IMR-90 (cell line): ENCODE measurements around the gene TTLL11. TPM values are rescaled to one million over a fixed set of nuclear protein-coding genes. Genes with fewer than 3 reads are reported as not detected.

Experiments
- ATAC-seq: fragments of 200-7000 bp; cut with Tn5 transposase; 2 replicates; pipeline ENCODE4 v1.9.1; 2020; ENCODE audit warnings: low read depth, mild to moderate bottlenecking, moderate library complexity
- BruUV-seq: library from RNA; stranded (reverse); fragments of 400-500 nt; replicated peaks from 2 replicates; lab custom pipeline; 2021; lab: Mats Ljungman, UMichigan
- CTCF ChIA-PET: fragments of 300-600 bp; formaldehyde crosslinking; extraction: SDS; loops from one replicate; lab custom pipeline; 2021; ENCODE audit warnings: antibody characterized with exemption; lab: Yijun Ruan, JAX
- POLR2A ChIA-PET: fragments of 300-600 bp; sonication (Branson Sonifier 250); formaldehyde crosslinking; loops from one replicate; lab custom pipeline; 2022; ENCODE audit warnings: antibody characterized with exemption; ENCODE audit not compliant: unreplicated experiment; lab: Charles Lee
- DNase-seq: peaks from one replicate; pipeline ENCODE4 v3.0.0; 2013
- H2AFZ ChIP-seq: replicated peaks from 2 replicates; pipeline ENCODE3; 2013; ENCODE audit warnings: low read length, mild to moderate bottlenecking; ENCODE audit not compliant: poor library complexity
- H2AK5ac ChIP-seq: 2 replicates; pipeline ENCODE4 v1.6.1; 2013; ENCODE audit warnings: low read depth, low read length, inconsistent platforms
- H2AK9ac ChIP-seq: replicated peaks from 2 replicates; pipeline ENCODE3; 2013; ENCODE audit warnings: mild to moderate bottlenecking, low read depth, low read length, moderate library complexity; ENCODE audit not compliant: poor library complexity
- H2BK120ac ChIP-seq: 2 replicates; pipeline ENCODE4 v1.6.1; 2013; ENCODE audit warnings: low read depth, low read length, inconsistent platforms
- H2BK15ac ChIP-seq: 3 replicates; pipeline ENCODE4 v1.6.1; 2013; ENCODE audit warnings: low read depth, low read length, inconsistent platforms
- H2BK20ac ChIP-seq: 2 replicates; pipeline ENCODE4 v1.6.1; 2013; ENCODE audit warnings: low read depth, mild to moderate bottlenecking, inconsistent platforms, low read length, moderate library complexity
- H2BK5ac ChIP-seq: 2 replicates; pipeline ENCODE4 v1.6.1; 2013; ENCODE audit warnings: mild to moderate bottlenecking, low read depth, low read length, inconsistent platforms; ENCODE audit not compliant: poor library complexity, severe bottlenecking
- H3K14ac ChIP-seq: replicated peaks from 2 replicates; pipeline ENCODE4 v1.6.1; 2013; ENCODE audit warnings: low read depth, low read length, inconsistent platforms
- H3K18ac ChIP-seq: 2 replicates; pipeline ENCODE4 v1.6.1; 2013; ENCODE audit warnings: low read depth, low read length, control low read depth
- H3K23ac ChIP-seq: 2 replicates; pipeline ENCODE4 v1.6.1; 2013; ENCODE audit warnings: low read depth, low read length, inconsistent platforms
- H3K27ac ChIP-seq: 2 replicates; pipeline ENCODE4 v1.5.1; 2013; ENCODE audit warnings: mild to moderate bottlenecking, control low read depth, low read length; ENCODE audit not compliant: insufficient read depth
- H3K27me3 ChIP-seq: 2 replicates; pipeline ENCODE4 v1.6.1; 2013; ENCODE audit warnings: low read length; ENCODE audit not compliant: control insufficient read depth, insufficient read depth
- H3K36me3 ChIP-seq: 2 replicates; pipeline ENCODE4 v1.6.1; 2013; ENCODE audit warnings: low read length, mixed read lengths; ENCODE audit not compliant: control insufficient read depth, insufficient read depth
- H3K4ac ChIP-seq: 2 replicates; pipeline ENCODE4 v1.6.1; 2013; ENCODE audit warnings: low read depth, low read length, inconsistent platforms
- H3K4me1 ChIP-seq: 2 replicates; pipeline ENCODE4 v1.6.1; 2013; ENCODE audit warnings: low read length, mixed read lengths; ENCODE audit not compliant: control insufficient read depth, insufficient read depth
- H3K4me2 ChIP-seq: 2 replicates; pipeline ENCODE4 v1.6.1; 2013; ENCODE audit warnings: low read depth, mild to moderate bottlenecking, control low read depth, low read length, moderate library complexity
- H3K4me3 ChIP-seq: 2 replicates; pipeline ENCODE4 v1.5.1; 2013; ENCODE audit warnings: low read depth, mild to moderate bottlenecking, control low read depth, low read length, moderate library complexity; ENCODE audit not compliant: insufficient read depth
- H3K56ac ChIP-seq: 2 replicates; pipeline ENCODE4 v1.6.1; 2013; ENCODE audit warnings: low read length, inconsistent platforms; ENCODE audit not compliant: insufficient read depth; ENCODE audit errors: extremely low read depth
- H3K79me1 ChIP-seq, 2 experiments: 2 replicates each; pipeline ENCODE4 v1.6.1; 2013; ENCODE audit warnings: low read length in 2 of 2, inconsistent platforms in 1 of 2, low read depth in 1 of 2
- H3K9ac ChIP-seq: 2 replicates; pipeline ENCODE4 v1.6.1; 2013; ENCODE audit warnings: low read depth, low read length, control low read depth
- H3K9me1 ChIP-seq: 2 replicates; pipeline ENCODE4 v1.6.1; 2013; ENCODE audit warnings: low read length, inconsistent platforms; ENCODE audit not compliant: insufficient read depth
- H3K9me3 ChIP-seq: 2 replicates; pipeline ENCODE4 v1.6.1; 2013; ENCODE audit warnings: low read length; ENCODE audit not compliant: control insufficient read depth, insufficient read depth
- H4K20me1 ChIP-seq: 2 replicates; pipeline ENCODE4 v1.6.1; 2013; ENCODE audit warnings: low read length, inconsistent platforms; ENCODE audit not compliant: insufficient read depth
- H4K5ac ChIP-seq: 2 replicates; pipeline ENCODE4 v1.6.1; 2013; ENCODE audit warnings: mild to moderate bottlenecking, low read depth, low read length, control low read depth
- H4K8ac ChIP-seq, 2 experiments: 2 replicates each; pipeline ENCODE4 v1.6.1; 2013; ENCODE audit warnings: low read depth in 2 of 2, low read length in 2 of 2, control low read depth in 1 of 2, inconsistent platforms in 1 of 2
- H4K91ac ChIP-seq: 2 replicates; pipeline ENCODE4 v1.6.1; 2013; ENCODE audit warnings: low read depth, low read length, inconsistent platforms; ENCODE audit not compliant: insufficient read depth
- BHLHE40 ChIP-seq: fragments of 150-350 bp; IDR thresholded peaks from 2 replicates; pipeline ENCODE4 v1.6.1; 2016; ENCODE audit warnings: mild to moderate bottlenecking, low read depth, low read length
- CEBPB ChIP-seq: IDR thresholded peaks from 2 replicates; pipeline ENCODE4 v1.6.1; 2012; ENCODE audit warnings: low read depth, low read length, improper control_type of control experiment
- CHD1 ChIP-seq: IDR thresholded peaks from 2 replicates; pipeline ENCODE4 v1.6.1; 2012; ENCODE audit warnings: low read depth, low read length, improper control_type of control experiment
- FOS ChIP-seq: fragments of 150-350 bp; IDR thresholded peaks from 2 replicates; pipeline ENCODE4 v1.6.1; 2016; ENCODE audit warnings: low read depth, low read length
- MAFK ChIP-seq: IDR thresholded peaks from 2 replicates; pipeline ENCODE4 v1.6.1; 2012; ENCODE audit warnings: low read depth, low read length, improper control_type of control experiment
- MAZ ChIP-seq: IDR thresholded peaks from 2 replicates; pipeline ENCODE4 v1.6.1; 2012; ENCODE audit warnings: low read depth, mild to moderate bottlenecking, low read length, improper control_type of control experiment, moderate library complexity, borderline replicate concordance
- MXI1 ChIP-seq: IDR thresholded peaks from 2 replicates; pipeline ENCODE4 v1.6.1; 2012; ENCODE audit warnings: low read depth, mild to moderate bottlenecking, low read length, moderate library complexity, borderline replicate concordance
- NFE2L2 ChIP-seq: fragments of 150-350 bp; IDR thresholded peaks from 2 replicates; pipeline ENCODE4 v1.6.1; 2016; ENCODE audit warnings: low read depth, mild to moderate bottlenecking, low read length
- POLR2A ChIP-seq: IDR thresholded peaks from 2 replicates; pipeline ENCODE4 v1.6.1; 2012; ENCODE audit warnings: mild to moderate bottlenecking, low read depth, low read length
- RAD21 ChIP-seq: IDR thresholded peaks from 2 replicates; pipeline ENCODE4 v1.6.1; 2012; ENCODE audit warnings: low read length, improper control_type of control experiment
- RCOR1 ChIP-seq: IDR thresholded peaks from 2 replicates; pipeline ENCODE4 v1.6.1; 2012; ENCODE audit warnings: mild to moderate bottlenecking, low read length, improper control_type of control experiment; ENCODE audit not compliant: insufficient replicate concordance
- RFX5 ChIP-seq: IDR thresholded peaks from 2 replicates; pipeline ENCODE4 v1.8.0; 2012; ENCODE audit warnings: low read depth, mild to moderate bottlenecking, low read length, moderate library complexity
- SMC3 ChIP-seq: fragments of 150-350 bp; IDR thresholded peaks from 2 replicates; pipeline ENCODE4 v1.6.1; 2016; ENCODE audit warnings: low read depth, mild to moderate bottlenecking, antibody characterized with exemption, low read length, moderate library complexity
- WGBS, 2 experiments: methylation state at CpG; one replicate each; pipeline versions ENCODE4 v1.1.5 to v1.1.7; 2013; ENCODE audit warnings: missing lambda C conversion rate in 2 of 2; ENCODE audit not compliant: insufficient read length in 1 of 2; ENCODE audit errors: extremely low coverage in 2 of 2; 5-methylcytosine and 5-hydroxymethylcytosine counted together
- dilution Hi-C: fragments of 300-500 bp; cut with HindIII; formaldehyde crosslinking; loops from one replicate; pipeline ENCODE4 v1.14.3; 2018; ENCODE audit warnings: low sequenced_read_pairs; ENCODE audit not compliant: unreplicated experiment
- in situ Hi-C: fragments of 300-500 bp; cut with MboI; formaldehyde crosslinking; loops from 3 replicates; pipeline ENCODE4 v1.14.3; 2019; ENCODE audit warnings: low sequenced_read_pairs, inconsistent platforms, mixed read lengths
- intact Hi-C: fragments of 100-400 bp; cut with micrococcal nuclease; formaldehyde crosslinking; loops from 2 replicates; pipeline ENCODE4 v1.10.0; 2022
- polyA plus RNA-seq, 3 experiments: library from polyadenylated mRNA; depleted of rRNA; stranded (reverse); fragments of >200 nt; gene quantifications; 2 replicates each; pipeline ENCODE4 v1.2.3, GENCODE V29; 2012; ENCODE audit warnings: low replicate concordance in 1 of 3
- total RNA-seq: library from RNA; depleted of rRNA; stranded (reverse); fragments of >200 nt; gene quantifications from 2 replicates; pipeline ENCODE4 v1.2.3, GENCODE V29; 2012
- TF ChIP-seq, protein P1 (sequence below): fragments of 150-350 bp; IDR thresholded peaks from 2 replicates; pipeline ENCODE4 v1.6.1; 2017; ENCODE audit warnings: mild to moderate bottlenecking, antibody characterized with exemption, low read length, low read depth
- TF ChIP-seq, protein P2 (sequence below): conservative IDR thresholded peaks from 2 replicates; pipeline ENCODE4 v1.5.1; 2012; ENCODE audit warnings: mild to moderate bottlenecking, low read depth, low read length, improper control_type of control experiment
- TF ChIP-seq, protein P3 (sequence below): fragments of 150-350 bp; IDR thresholded peaks from 2 replicates; pipeline ENCODE4 v1.6.1; 2016; ENCODE audit warnings: low read depth, mild to moderate bottlenecking, low read length, moderate library complexity, borderline replicate concordance

TTLL11 gene
- total and polyA plus RNA-seq, 2 of the 4 experiments (the other 2 are of a cell fraction): 2.0 to 4.6 TPM

DNA sequence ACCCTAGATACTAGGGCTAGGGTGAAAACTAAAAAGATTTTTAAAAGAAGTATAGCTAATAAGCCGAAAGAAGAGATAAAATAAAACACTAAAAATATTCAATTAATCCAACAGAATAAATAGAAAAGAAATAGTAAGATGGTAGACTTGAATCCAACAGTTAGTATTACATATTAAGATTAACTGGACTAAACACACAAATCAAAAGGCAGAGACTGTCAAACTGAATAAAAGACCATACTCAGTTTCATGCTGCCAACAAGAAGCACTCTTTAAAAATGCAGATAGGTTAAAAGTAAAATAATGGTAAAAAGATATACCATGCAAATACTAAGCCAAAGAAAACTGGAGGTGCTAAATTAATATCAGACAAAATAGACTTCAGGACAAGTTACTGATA, 65.0 kb downstream of the TTLL11 start:
- no peak overlapping the region for H3K4me3 ChIP-seq
- no peak overlapping the region for H2AK5ac ChIP-seq
- ATAC-seq (no peak), DNase-seq (no peak)
- intact Hi-C loops (no loop called here), in situ Hi-C loops (no loop called here), dilution Hi-C loops (no loop called here)
- no peaks in the 10 kb centered on the region for H4K20me1 ChIP-seq
- POLR2A ChIA-PET: no interaction called here
- H2BK5ac ChIP-seq: no peak overlapping the region
- no TSS peak for BruUV-seq
- no peak overlapping the region for H3K18ac ChIP-seq
- H2BK15ac ChIP-seq: no peak overlapping the region
- H3K4ac ChIP-seq: no peak overlapping the region
- no peak overlapping the region for H4K5ac ChIP-seq
- TF ChIP-seq, protein P1, sequence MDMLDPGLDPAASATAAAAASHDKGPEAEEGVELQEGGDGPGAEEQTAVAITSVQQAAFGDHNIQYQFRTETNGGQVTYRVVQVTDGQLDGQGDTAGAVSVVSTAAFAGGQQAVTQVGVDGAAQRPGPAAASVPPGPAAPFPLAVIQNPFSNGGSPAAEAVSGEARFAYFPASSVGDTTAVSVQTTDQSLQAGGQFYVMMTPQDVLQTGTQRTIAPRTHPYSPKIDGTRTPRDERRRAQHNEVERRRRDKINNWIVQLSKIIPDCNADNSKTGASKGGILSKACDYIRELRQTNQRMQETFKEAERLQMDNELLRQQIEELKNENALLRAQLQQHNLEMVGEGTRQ: no peak
- TF ChIP-seq RCOR1 (no peak), RAD21 (no peak), CHD1 (no peak), MXI1 (no peak), POLR2A (no peak), BHLHE40 (no peak), RFX5 (no peak), CEBPB (no peak), FOS (no peak), MAZ (no peak), NFE2L2 (no peak), MAFK (no peak), SMC3 (no peak)
- TF ChIP-seq, protein P2, sequence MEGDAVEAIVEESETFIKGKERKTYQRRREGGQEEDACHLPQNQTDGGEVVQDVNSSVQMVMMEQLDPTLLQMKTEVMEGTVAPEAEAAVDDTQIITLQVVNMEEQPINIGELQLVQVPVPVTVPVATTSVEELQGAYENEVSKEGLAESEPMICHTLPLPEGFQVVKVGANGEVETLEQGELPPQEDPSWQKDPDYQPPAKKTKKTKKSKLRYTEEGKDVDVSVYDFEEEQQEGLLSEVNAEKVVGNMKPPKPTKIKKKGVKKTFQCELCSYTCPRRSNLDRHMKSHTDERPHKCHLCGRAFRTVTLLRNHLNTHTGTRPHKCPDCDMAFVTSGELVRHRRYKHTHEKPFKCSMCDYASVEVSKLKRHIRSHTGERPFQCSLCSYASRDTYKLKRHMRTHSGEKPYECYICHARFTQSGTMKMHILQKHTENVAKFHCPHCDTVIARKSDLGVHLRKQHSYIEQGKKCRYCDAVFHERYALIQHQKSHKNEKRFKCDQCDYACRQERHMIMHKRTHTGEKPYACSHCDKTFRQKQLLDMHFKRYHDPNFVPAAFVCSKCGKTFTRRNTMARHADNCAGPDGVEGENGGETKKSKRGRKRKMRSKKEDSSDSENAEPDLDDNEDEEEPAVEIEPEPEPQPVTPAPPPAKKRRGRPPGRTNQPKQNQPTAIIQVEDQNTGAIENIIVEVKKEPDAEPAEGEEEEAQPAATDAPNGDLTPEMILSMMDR: no peak
- TF ChIP-seq, protein P3, sequence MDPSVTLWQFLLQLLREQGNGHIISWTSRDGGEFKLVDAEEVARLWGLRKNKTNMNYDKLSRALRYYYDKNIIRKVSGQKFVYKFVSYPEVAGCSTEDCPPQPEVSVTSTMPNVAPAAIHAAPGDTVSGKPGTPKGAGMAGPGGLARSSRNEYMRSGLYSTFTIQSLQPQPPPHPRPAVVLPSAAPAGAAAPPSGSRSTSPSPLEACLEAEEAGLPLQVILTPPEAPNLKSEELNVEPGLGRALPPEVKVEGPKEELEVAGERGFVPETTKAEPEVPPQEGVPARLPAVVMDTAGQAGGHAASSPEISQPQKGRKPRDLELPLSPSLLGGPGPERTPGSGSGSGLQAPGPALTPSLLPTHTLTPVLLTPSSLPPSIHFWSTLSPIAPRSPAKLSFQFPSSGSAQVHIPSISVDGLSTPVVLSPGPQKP: no peak
- no peak overlapping the region for H3K23ac ChIP-seq
- no peak overlapping the region for H3K4me2 ChIP-seq
- H3K79me1 ChIP-seq: no peaks in the 10 kb centered on the region
- H4K8ac ChIP-seq: no peak overlapping the region
- H3K9me1 ChIP-seq: no peaks in the 10 kb centered on the region
- no CpG with 5 or more reads among the region's 1 CpG for WGBS, 2 experiments
- H3K9ac ChIP-seq: no peak overlapping the region
- H3K14ac ChIP-seq: no peak overlapping the region
- no peak overlapping the region for H2AK9ac ChIP-seq
- H2AFZ ChIP-seq: no peak overlapping the region
- no peaks in the 10 kb centered on the region for H3K9me3 ChIP-seq
- H3K27ac ChIP-seq: no peak overlapping the region
- CTCF ChIA-PET: no interaction called here
- H3K36me3 ChIP-seq: peaks cover 2% of the 10 kb centered on the region; the same call in 1 of the 2 replicates
- H3K56ac ChIP-seq: no peak overlapping the region
- H3K27me3 ChIP-seq: no peaks in the 10 kb centered on the region
- no peak overlapping the region for H4K91ac ChIP-seq
- no peak overlapping the region for H2BK120ac ChIP-seq
- no peak overlapping the region for H2BK20ac ChIP-seq
- H3K4me1 ChIP-seq: no peaks in the 10 kb centered on the region
